Neural cell (in vitro differentiated cells): ENCODE data around the gene DDOST.

Experiments
- EZH2 ChIP-seq: fragments of 200-600, 300-800 bp; shearing (Covaris generic), sonication (generic); IDR thresholded peaks from 2 replicates; pipeline ENCODE4 v1.6.1; 2014; ENCODE audit warnings: antibody characterized with exemption, low read length, borderline replicate concordance, mild to moderate bottlenecking; ENCODE audit not compliant: insufficient read depth, poor library complexity, severe bottlenecking
- POLR2AphosphoS5 ChIP-seq: IDR thresholded peaks from 2 replicates; pipeline ENCODE4 v1.6.1; 2012
- RAD21 ChIP-seq: fragments of 450-650 bp; conservative IDR thresholded peaks from 2 replicates; pipeline ENCODE4 v1.6.1; 2014; ENCODE audit warnings: antibody characterized with exemption, mild to moderate bottlenecking, moderate library complexity
- SMC3 ChIP-seq: fragments of 450-650 bp; conservative IDR thresholded peaks from 2 replicates; pipeline ENCODE4 v1.6.1; 2014; ENCODE audit warnings: antibody characterized with exemption, mild to moderate bottlenecking, moderate library complexity; ENCODE audit not compliant: poor library complexity
- TF ChIP-seq, protein P1 (sequence below): fragments of 450-650 bp; IDR thresholded peaks from 2 replicates; pipeline ENCODE4 v1.5.1; 2014; ENCODE audit warnings: antibody characterized with exemption, mild to moderate bottlenecking, moderate library complexity; ENCODE audit not compliant: poor library complexity, severe bottlenecking
- TF ChIP-seq, protein P2 (sequence below): IDR thresholded peaks from 2 replicates; pipeline ENCODE4 v1.6.1; 2012; ENCODE audit warnings: borderline replicate concordance

DNA sequence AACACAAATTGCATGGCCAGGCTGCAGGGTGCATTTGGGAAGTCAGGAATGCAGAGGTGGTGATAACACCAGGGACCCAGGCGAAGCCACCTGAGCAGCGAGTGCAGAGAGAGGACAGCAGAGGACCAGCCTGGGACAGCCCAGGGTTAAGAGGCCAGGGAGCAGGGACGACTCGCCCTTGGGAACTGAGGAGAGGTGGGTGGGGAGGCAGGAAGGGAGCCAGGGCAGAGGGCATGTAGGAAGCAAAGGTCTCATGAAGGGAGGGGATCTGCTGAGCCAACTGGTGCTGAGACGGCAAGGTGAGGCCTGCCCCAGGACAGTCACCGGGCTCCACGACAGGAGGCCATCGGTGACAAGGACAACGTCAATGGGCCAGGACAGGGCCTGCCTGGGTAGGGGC lies 40.3 kb upstream of the DDOST start:
- TF ChIP-seq, protein P1, sequence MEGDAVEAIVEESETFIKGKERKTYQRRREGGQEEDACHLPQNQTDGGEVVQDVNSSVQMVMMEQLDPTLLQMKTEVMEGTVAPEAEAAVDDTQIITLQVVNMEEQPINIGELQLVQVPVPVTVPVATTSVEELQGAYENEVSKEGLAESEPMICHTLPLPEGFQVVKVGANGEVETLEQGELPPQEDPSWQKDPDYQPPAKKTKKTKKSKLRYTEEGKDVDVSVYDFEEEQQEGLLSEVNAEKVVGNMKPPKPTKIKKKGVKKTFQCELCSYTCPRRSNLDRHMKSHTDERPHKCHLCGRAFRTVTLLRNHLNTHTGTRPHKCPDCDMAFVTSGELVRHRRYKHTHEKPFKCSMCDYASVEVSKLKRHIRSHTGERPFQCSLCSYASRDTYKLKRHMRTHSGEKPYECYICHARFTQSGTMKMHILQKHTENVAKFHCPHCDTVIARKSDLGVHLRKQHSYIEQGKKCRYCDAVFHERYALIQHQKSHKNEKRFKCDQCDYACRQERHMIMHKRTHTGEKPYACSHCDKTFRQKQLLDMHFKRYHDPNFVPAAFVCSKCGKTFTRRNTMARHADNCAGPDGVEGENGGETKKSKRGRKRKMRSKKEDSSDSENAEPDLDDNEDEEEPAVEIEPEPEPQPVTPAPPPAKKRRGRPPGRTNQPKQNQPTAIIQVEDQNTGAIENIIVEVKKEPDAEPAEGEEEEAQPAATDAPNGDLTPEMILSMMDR = no peak
- TF ChIP-seq SMC3 (no peak), EZH2 (no peak), POLR2AphosphoS5 (no peak), RAD21 (no peak)
- TF ChIP-seq, protein P2, sequence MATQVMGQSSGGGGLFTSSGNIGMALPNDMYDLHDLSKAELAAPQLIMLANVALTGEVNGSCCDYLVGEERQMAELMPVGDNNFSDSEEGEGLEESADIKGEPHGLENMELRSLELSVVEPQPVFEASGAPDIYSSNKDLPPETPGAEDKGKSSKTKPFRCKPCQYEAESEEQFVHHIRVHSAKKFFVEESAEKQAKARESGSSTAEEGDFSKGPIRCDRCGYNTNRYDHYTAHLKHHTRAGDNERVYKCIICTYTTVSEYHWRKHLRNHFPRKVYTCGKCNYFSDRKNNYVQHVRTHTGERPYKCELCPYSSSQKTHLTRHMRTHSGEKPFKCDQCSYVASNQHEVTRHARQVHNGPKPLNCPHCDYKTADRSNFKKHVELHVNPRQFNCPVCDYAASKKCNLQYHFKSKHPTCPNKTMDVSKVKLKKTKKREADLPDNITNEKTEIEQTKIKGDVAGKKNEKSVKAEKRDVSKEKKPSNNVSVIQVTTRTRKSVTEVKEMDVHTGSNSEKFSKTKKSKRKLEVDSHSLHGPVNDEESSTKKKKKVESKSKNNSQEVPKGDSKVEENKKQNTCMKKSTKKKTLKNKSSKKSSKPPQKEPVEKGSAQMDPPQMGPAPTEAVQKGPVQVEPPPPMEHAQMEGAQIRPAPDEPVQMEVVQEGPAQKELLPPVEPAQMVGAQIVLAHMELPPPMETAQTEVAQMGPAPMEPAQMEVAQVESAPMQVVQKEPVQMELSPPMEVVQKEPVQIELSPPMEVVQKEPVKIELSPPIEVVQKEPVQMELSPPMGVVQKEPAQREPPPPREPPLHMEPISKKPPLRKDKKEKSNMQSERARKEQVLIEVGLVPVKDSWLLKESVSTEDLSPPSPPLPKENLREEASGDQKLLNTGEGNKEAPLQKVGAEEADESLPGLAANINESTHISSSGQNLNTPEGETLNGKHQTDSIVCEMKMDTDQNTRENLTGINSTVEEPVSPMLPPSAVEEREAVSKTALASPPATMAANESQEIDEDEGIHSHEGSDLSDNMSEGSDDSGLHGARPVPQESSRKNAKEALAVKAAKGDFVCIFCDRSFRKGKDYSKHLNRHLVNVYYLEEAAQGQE = no peak
